CD4-positive, alpha-beta T cell (primary cell): ENCODE measurements around the gene NET1. TPM values are rescaled to one million over a fixed set of nuclear protein-coding genes. Genes with fewer than 3 reads are reported as not detected.
"Not testable (repeated sequence)": the region's sequence is repeated elsewhere in the genome, so short reads cannot be mapped to it uniquely, and the experiment has no call there.

ENCODE experiments used
- ATAC-seq: fragments of 200-7000 bp; cut with Tn5 transposase; one replicate; pipeline ENCODE4 v1.10.0; 2022; ENCODE audit warnings: mild to moderate bottlenecking; ENCODE audit not compliant: poor library complexity
- CTCF ChIA-PET: fragments of 350-600 bp; sonication (Branson Sonifier 250); formaldehyde crosslinking; loops from one replicate; lab custom pipeline; 2021; ENCODE audit warnings: antibody characterized with exemption, inconsistent platforms; lab: Charles Lee
- POLR2A ChIA-PET: fragments of 350-600 bp; sonication (Branson Sonifier 250); formaldehyde crosslinking; loops from one replicate; lab custom pipeline; 2021; ENCODE audit warnings: antibody characterized with exemption, inconsistent platforms; lab: Charles Lee
- DNase-seq, 14 experiments: peaks; one replicate each; pipeline ENCODE4 v3.0.0-alpha.2; 2013 to 2020; ENCODE audit warnings: mixed read lengths in 2 of 14
- H3K27ac ChIP-seq, 2 donors: one replicate each; pipeline versions ENCODE4 v1.5.1 to v1.7.0; 2013; ENCODE audit warnings: low read length in 2 of 2, low read depth in 1 of 2, mild to moderate bottlenecking in 1 of 2
- H3K27me3 ChIP-seq, 2 experiments: 1 replicate in 1 of 2; 2 replicates in 1 of 2; pipeline versions ENCODE4 v1.6.1 to v1.7.0; 2013; ENCODE audit warnings: low read length in 2 of 2, control low read depth in 1 of 2, mild to moderate bottlenecking in 1 of 2, moderate library complexity in 1 of 2; ENCODE audit not compliant: insufficient read depth in 2 of 2, control insufficient read depth in 1 of 2
- H3K36me3 ChIP-seq: one replicate; pipeline ENCODE4 v1.6.1; 2013; ENCODE audit warnings: low read length, control low read depth; ENCODE audit not compliant: insufficient read depth
- H3K4me1 ChIP-seq: one replicate; pipeline ENCODE4 v1.6.1; 2013; ENCODE audit warnings: low read length, control low read depth; ENCODE audit not compliant: insufficient read depth
- H3K4me3 ChIP-seq: one replicate; pipeline ENCODE4 v1.5.1; 2013; ENCODE audit warnings: mild to moderate bottlenecking, low read length, moderate library complexity
- H3K9me3 ChIP-seq, 2 experiments: 1 replicate in 1 of 2; 2 replicates in 1 of 2; pipeline versions ENCODE4 v1.6.1 to v1.7.0; 2013; ENCODE audit warnings: low read length in 2 of 2, mild to moderate bottlenecking in 2 of 2, control low read depth in 1 of 2, moderate library complexity in 1 of 2; ENCODE audit not compliant: control insufficient read depth in 1 of 2, insufficient read depth in 1 of 2
- H3K27ac Mint-ChIP-seq: one replicate; pipeline ENCODE4 v1.8.0; 2020; ENCODE audit warnings: mixed read lengths
- H3K27me3 Mint-ChIP-seq: one replicate; pipeline ENCODE4 v1.8.0; 2021; ENCODE audit warnings: mixed read lengths
- H3K36me3 Mint-ChIP-seq: one replicate; pipeline ENCODE4 v1.8.0; 2021; ENCODE audit warnings: low read depth, mixed read lengths
- H3K4me1 Mint-ChIP-seq: one replicate; pipeline ENCODE4 v1.8.0; 2021; ENCODE audit warnings: low read depth, mixed read lengths
- H3K4me3 Mint-ChIP-seq: one replicate; pipeline ENCODE4 v1.8.0; 2020; ENCODE audit warnings: mild to moderate bottlenecking, mixed read lengths
- H3K9me3 Mint-ChIP-seq: one replicate; pipeline ENCODE4 v1.8.0; 2020; ENCODE audit warnings: mixed read lengths
- CTCF ChIP-seq: fragments of 200-600 bp; IDR thresholded peaks from one replicate; pipeline ENCODE4 v1.8.0; 2022; ENCODE audit warnings: antibody characterized with exemption, mild to moderate bottlenecking
- intact Hi-C, 2 experiments: fragments of 100-400 bp; cut with DNase I in 1 of 2; cut with micrococcal nuclease in 1 of 2; formaldehyde crosslinking; loops; one replicate each; pipeline versions ENCODE4 v1.15.1 to v1.9.0; 2023 to 2025; cut with DNase I, micrococcal nuclease
- total RNA-seq, 174 experiments: library from RNA in 2 of 174; stranded (reverse) in 2 of 174; gene quantifications; one replicate each; pipeline ENCODE4 v1.2.3 and lab custom pipeline; 2021 to 2026

Gene NET1
- total RNA-seq, 2 experiments from 2014 or later: 29.0 to 30.5 TPM

- Histone ChIP-seq H3K4me3 (no peak overlapping the region), H3K4me1 (no peaks in the 10 kb centered on the region), H3K9me3 (peaks cover 0 to 18% of the 10 kb centered on the region in 2 experiments), H3K27ac (no peak overlapping the region), H3K36me3 (no peaks in the 10 kb centered on the region), H3K27me3 (no peaks in the 10 kb centered on the region)
- H3K4me3 Mint-ChIP-seq: no peak overlapping the region
- ATAC-seq (no peak), DNase-seq (no peak)
- TF ChIP-seq CTCF: no peak
- no peaks in the 10 kb centered on the region for H3K27me3 Mint-ChIP-seq
- no peaks in the 10 kb centered on the region for H3K4me1 Mint-ChIP-seq
- CTCF ChIA-PET: no interaction called here
- POLR2A ChIA-PET: no interaction called here
- intact Hi-C loops: no loop called here
- H3K27ac Mint-ChIP-seq: no peak overlapping the region
- no peaks in the 10 kb centered on the region for H3K9me3 Mint-ChIP-seq
- no peaks in the 10 kb centered on the region for H3K36me3 Mint-ChIP-seq
Observed at GRCh38 chr10:5469353-5470061, 57.1 kb downstream of the NET1 start.

DNA sequence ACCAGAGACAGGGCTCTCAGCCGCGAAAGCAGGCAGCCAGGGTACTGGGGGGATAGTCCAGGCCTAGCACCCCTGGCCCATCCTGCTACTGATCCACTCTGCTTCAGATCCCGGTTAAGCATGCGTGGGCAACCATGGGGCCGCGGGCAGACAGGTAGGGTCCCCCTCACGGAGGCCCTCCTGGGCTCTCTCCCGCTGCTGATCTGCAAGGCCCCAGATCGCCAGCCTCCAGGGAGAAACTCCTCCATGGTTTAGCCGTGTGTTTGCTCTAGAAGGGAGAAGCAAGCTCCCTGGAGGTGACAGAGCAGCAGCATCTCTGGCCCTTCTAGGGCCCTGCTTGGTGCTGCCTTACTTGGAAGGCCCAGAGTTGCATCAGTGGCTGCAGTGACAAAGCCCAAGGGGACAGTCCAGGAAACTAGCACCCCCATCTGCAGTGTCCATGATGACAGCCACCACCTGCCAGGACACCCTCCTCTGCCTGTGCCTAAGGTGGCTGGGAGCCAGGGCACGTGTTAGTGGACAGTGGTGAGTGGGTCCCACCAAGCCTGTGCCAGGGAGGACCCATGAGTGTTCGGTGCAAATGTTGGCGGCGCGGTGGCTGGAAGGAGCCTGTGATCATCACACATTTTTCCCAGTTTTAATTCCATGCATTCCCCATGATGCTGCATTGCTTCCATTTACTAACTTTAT is 57.9 kb downstream of the NET1 start:
- no peak overlapping the region for H3K27ac ChIP-seq
- intact Hi-C loops: no loop called here
- Mint-ChIP-seq H3K9me3 (no peaks in the 10 kb centered on the region), H3K27me3 (no peaks in the 10 kb centered on the region), H3K4me3 (no peak overlapping the region), H3K27ac (no peak overlapping the region), H3K36me3 (no peaks in the 10 kb centered on the region), H3K4me1 (no peaks in the 10 kb centered on the region)
- DNase-seq: no peak
- ChIA-PET CTCF (no interaction called here), POLR2A (no interaction called here)
- no peaks in the 10 kb centered on the region for H3K27me3 ChIP-seq
- H3K36me3 ChIP-seq: no peaks in the 10 kb centered on the region
- no peak for ATAC-seq
- H3K4me1 ChIP-seq: no peaks in the 10 kb centered on the region
- peaks cover 0 to 18% of the 10 kb centered on the region in 2 experiments for H3K9me3 ChIP-seq
- no peak for TF ChIP-seq CTCF
- H3K4me3 ChIP-seq: no peak overlapping the region

DNA sequence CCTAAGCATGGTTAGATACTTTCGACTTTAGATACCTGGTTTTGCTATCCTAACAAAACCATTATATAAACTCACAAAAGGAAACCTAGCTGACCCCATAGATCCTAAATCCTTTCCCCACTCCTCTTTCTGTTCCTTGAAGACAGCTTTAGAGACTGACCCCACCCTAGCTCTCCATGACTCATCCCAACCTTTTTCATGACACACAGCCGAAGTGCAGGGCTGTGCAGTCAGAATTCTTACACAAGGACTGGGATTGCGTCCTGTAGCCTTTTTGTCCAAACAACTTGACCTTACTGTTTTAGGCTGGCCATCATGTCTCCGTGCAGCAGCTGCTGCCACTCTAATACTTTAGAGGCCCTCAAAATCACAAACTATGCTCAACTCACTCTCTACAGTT is 62.3 kb downstream of the NET1 start:
- DNase-seq, H3K4me1 ChIP-seq, H3K27ac ChIP-seq, H3K27ac Mint-ChIP-seq, H3K4me3 ChIP-seq, intact Hi-C loops, ATAC-seq, H3K9me3 Mint-ChIP-seq, H3K4me1 Mint-ChIP-seq, H3K27me3 ChIP-seq, H3K27me3 Mint-ChIP-seq, H3K36me3 Mint-ChIP-seq, H3K9me3 ChIP-seq, H3K36me3 ChIP-seq, H3K4me3 Mint-ChIP-seq, CTCF ChIA-PET, POLR2A ChIA-PET: not testable (repeated sequence)

DNA sequence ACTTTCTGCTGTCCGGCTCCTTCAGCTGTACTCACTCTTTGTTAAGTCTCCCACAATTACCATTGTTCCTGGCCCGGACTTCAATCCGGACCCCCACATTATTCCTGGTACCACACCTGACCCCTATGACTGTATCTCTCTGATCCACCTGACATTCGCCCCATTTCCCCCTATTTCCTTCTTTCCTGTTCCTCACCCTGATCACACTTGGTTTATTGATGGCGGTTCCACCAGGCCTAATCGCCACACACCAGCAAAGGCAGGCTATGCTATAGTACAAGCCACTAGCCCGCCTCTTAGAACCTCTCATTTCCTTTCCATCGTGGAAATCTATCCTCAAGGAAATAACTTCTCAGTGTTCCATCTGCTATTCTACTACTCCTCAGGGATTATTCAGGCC is 62.7 kb downstream of the NET1 start:
- H3K4me1 ChIP-seq, H3K27ac ChIP-seq, H3K36me3 ChIP-seq, DNase-seq, H3K27me3 ChIP-seq, H3K27ac Mint-ChIP-seq, H3K4me3 Mint-ChIP-seq, H3K9me3 ChIP-seq, H3K4me1 Mint-ChIP-seq, ATAC-seq, H3K4me3 ChIP-seq, intact Hi-C loops, H3K36me3 Mint-ChIP-seq, H3K9me3 Mint-ChIP-seq, CTCF ChIA-PET, H3K27me3 Mint-ChIP-seq, POLR2A ChIA-PET: not testable (repeated sequence)

- H3K4me3 ChIP-seq, H3K27ac ChIP-seq, CTCF ChIA-PET, H3K4me3 Mint-ChIP-seq, H3K4me1 Mint-ChIP-seq, intact Hi-C loops, H3K36me3 Mint-ChIP-seq, H3K4me1 ChIP-seq, H3K27ac Mint-ChIP-seq, H3K9me3 Mint-ChIP-seq, ATAC-seq, H3K27me3 ChIP-seq, H3K27me3 Mint-ChIP-seq, POLR2A ChIA-PET, DNase-seq, H3K9me3 ChIP-seq, H3K36me3 ChIP-seq: not testable (repeated sequence)
Observed at GRCh38 chr10:5475974-5476807, 63.8 kb downstream of the NET1 start.
